Parathyroid adenoma (tissue), 2 donors: ENCODE data around the gene TIMP3.

Source experiments
- H2AFZ ChIP-seq: fragments of 300-600 bp; sonication (generic); one replicate; pipeline ENCODE4 v1.7.0; 2017; ENCODE audit warnings: antibody characterized with exemption, mild to moderate bottlenecking
- H3K27ac ChIP-seq: fragments of 300-600 bp; sonication (generic); one replicate; pipeline ENCODE4 v1.7.0; 2017
- H3K27me3 ChIP-seq: fragments of 300-600 bp; sonication (generic); one replicate; pipeline ENCODE4 v1.7.0; 2017; ENCODE audit warnings: low read length; ENCODE audit not compliant: control insufficient read depth, insufficient read depth
- H3K36me3 ChIP-seq: fragments of 300-600 bp; sonication (generic); one replicate; pipeline ENCODE4 v1.7.0; 2017; ENCODE audit warnings: low read length; ENCODE audit not compliant: control insufficient read depth, insufficient read depth
- H3K4me1 ChIP-seq: fragments of 300-600 bp; sonication (generic); one replicate; pipeline ENCODE4 v1.7.0; 2017; ENCODE audit warnings: control low read depth
- H3K4me2 ChIP-seq: fragments of 300-600 bp; sonication (generic); one replicate; pipeline ENCODE4 v1.7.0; 2017; ENCODE audit warnings: low read length
- H3K4me3 ChIP-seq: fragments of 300-600 bp; sonication (generic); one replicate; pipeline ENCODE4 v1.7.0; 2017; ENCODE audit warnings: low read depth, low read length
- H3K79me2 ChIP-seq: fragments of 300-600 bp; sonication (generic); one replicate; pipeline ENCODE4 v1.7.0; 2017; ENCODE audit warnings: control low read depth
- H3K9ac ChIP-seq: fragments of 300-600 bp; sonication (generic); one replicate; pipeline ENCODE4 v1.7.0; 2017; ENCODE audit warnings: mild to moderate bottlenecking
- H3K9me3 ChIP-seq: fragments of 300-600 bp; sonication (generic); one replicate; pipeline ENCODE4 v1.7.0; 2017; ENCODE audit warnings: low read length; ENCODE audit not compliant: control insufficient read depth
- TF ChIP-seq, protein P1 (sequence below): fragments of 300-600 bp; sonication (generic); IDR thresholded peaks from one replicate; pipeline ENCODE4 v1.7.0; 2017; ENCODE audit warnings: antibody characterized with exemption, mild to moderate bottlenecking
- donor health status: primary hyperparathyroidism.

TIMP3 gene

GRCh38 chr22:32800158-32800882 is 1.2 kb upstream of the TIMP3 start:
- Histone ChIP-seq H3K36me3 (no peaks in the 10 kb centered on the region), H3K27me3 (no peaks in the 10 kb centered on the region), H3K9me3 (no peaks in the 10 kb centered on the region), H3K79me2 (peaks cover 30% of the 10 kb centered on the region), H2AFZ (no peak overlapping the region), H3K4me3 (no peak overlapping the region), H3K9ac (no peak overlapping the region), H3K4me1 (peaks cover 1% of the 10 kb centered on the region), H3K4me2 (no peak overlapping the region), H3K27ac (peak overlapping the region; percentile 72)
- TF ChIP-seq, protein P1, sequence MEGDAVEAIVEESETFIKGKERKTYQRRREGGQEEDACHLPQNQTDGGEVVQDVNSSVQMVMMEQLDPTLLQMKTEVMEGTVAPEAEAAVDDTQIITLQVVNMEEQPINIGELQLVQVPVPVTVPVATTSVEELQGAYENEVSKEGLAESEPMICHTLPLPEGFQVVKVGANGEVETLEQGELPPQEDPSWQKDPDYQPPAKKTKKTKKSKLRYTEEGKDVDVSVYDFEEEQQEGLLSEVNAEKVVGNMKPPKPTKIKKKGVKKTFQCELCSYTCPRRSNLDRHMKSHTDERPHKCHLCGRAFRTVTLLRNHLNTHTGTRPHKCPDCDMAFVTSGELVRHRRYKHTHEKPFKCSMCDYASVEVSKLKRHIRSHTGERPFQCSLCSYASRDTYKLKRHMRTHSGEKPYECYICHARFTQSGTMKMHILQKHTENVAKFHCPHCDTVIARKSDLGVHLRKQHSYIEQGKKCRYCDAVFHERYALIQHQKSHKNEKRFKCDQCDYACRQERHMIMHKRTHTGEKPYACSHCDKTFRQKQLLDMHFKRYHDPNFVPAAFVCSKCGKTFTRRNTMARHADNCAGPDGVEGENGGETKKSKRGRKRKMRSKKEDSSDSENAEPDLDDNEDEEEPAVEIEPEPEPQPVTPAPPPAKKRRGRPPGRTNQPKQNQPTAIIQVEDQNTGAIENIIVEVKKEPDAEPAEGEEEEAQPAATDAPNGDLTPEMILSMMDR = no peak

- Histone ChIP-seq H3K27ac (peak overlapping the region; percentile 72), H2AFZ (peak overlapping the region; percentile 76), H3K4me3 (peak overlapping the region; percentile 64), H3K9ac (no peak overlapping the region), H3K4me2 (peak overlapping the region; percentile 96), H3K36me3 (no peaks in the 10 kb centered on the region), H3K9me3 (no peaks in the 10 kb centered on the region), H3K27me3 (no peaks in the 10 kb centered on the region), H3K4me1 (peaks cover 7% of the 10 kb centered on the region), H3K79me2 (peaks cover 35% of the 10 kb centered on the region)
- TF ChIP-seq, protein P1 = no peak
These were observed 440 bp upstream of the TIMP3 start for GRCh38 chr22:32800994-32801536.

DNA sequence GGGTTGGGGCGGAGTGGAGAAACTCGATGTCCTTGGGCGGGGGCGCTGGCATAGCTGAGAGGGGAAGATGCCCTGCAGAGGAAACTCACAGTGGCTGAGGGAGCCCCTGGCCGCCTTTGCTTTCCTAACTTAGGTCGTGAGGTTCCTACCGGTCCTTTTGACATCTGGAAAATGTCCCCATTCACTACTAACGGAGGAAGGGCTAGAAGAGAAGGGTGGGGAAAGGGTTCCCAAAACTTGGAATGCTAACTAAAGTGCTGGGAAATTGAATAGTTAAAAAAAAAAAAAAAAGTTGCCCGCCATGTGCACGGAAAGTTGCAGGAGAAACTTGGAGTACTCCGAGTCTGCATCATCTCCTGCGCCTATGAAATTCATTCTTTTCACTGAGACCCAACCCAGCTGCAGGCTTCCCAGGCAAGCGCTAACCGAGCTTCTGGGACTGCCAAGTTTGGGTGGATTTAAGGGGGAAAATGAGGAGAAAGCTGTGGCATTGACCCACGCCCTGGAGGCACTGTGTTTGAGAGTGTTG is 796 bp downstream of the TIMP3 start:
- Histone ChIP-seq H3K4me2 (peak overlapping the region; percentile 96), H3K27me3 (no peaks in the 10 kb centered on the region), H3K9ac (no peak overlapping the region), H3K9me3 (no peaks in the 10 kb centered on the region), H2AFZ (no peak overlapping the region), H3K4me3 (peak overlapping the region; percentile 64), H3K27ac (peak overlapping the region; percentile 67), H3K4me1 (peaks cover 9% of the 10 kb centered on the region), H3K36me3 (no peaks in the 10 kb centered on the region), H3K79me2 (peaks cover 38% of the 10 kb centered on the region)
- TF ChIP-seq, protein P1 = no peak

DNA sequence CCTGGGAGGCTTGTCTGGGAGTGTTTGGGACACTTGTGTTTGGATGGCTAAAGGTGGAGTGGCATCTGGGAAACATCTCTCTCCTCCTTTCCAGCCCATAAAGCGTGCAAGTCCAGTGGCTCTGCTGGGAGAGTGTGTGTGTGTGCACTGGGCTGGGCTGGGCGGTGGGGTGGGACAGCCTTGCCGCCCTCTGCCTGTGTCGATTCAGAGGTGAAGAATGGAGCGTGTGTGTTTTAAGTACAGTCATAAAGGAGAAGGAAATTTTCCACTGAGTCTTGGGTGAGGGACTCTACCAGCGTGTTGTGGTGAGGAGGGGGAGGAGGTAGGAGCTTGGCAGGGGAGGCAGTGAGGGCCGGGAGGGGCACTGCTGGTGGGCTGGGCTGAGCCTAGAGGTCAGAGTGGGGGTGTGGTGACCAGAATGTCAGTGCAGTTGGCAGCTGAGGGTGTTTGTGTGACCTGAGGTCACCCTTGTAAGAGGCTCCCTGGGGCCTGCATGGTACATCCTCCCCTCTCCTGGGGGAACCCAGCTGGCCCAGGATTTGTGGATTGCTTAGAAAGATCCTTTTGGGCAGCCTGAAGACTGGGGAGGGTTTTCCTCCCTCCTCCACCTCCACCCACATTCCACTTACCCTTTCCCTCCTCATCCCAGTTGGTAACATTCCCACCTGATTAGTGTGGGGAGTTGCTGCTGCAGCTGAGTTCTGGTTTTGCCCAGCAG is 1.7 kb downstream of the TIMP3 start:
- TF ChIP-seq, protein P1 = no peak
- Histone ChIP-seq H3K4me1 (peaks cover 9% of the 10 kb centered on the region), H3K9me3 (no peaks in the 10 kb centered on the region), H3K4me3 (peak overlapping the region; percentile 64), H3K27ac (peak overlapping the region; percentile 67), H3K27me3 (no peaks in the 10 kb centered on the region), H3K4me2 (peak overlapping the region; percentile 96), H3K79me2 (peaks cover 41% of the 10 kb centered on the region), H2AFZ (no peak overlapping the region), H3K36me3 (no peaks in the 10 kb centered on the region), H3K9ac (peak overlapping the region; percentile 5)
